Smooth muscle cell (in vitro differentiated cells): ENCODE measurements around the gene CCND2. TPM values are rescaled to one million over a fixed set of nuclear protein-coding genes. Genes with fewer than 3 reads are reported as not detected.

Experiments
- DNase-seq: peaks from one replicate; lab custom pipeline; 2025; ENCODE audit not compliant: unreplicated experiment; lab: John Stamatoyannopoulos, UW
- H2AFZ ChIP-seq: fragments of 200-600 bp; sonication (generic); 2 replicates; pipeline ENCODE4 v1.6.0; 2016; ENCODE audit warnings: antibody characterized with exemption, low read depth, mild to moderate bottlenecking
- H3F3A ChIP-seq: fragments of 200-600 bp; sonication (generic); 2 replicates; pipeline ENCODE4 v1.6.0; 2017; ENCODE audit warnings: antibody characterized with exemption, low read depth
- H3K27ac ChIP-seq: fragments of 200-600 bp; sonication (generic); 2 replicates; pipeline ENCODE4 v1.5.1; 2016; ENCODE audit warnings: low read depth, mild to moderate bottlenecking
- H3K27me3 ChIP-seq: fragments of 200-600 bp; sonication (generic); 2 replicates; pipeline ENCODE4 v1.6.1; 2016; ENCODE audit warnings: low read depth, mild to moderate bottlenecking
- H3K36me3 ChIP-seq: fragments of 200-600 bp; sonication (generic); 2 replicates; pipeline ENCODE4 v1.5.1; 2016; ENCODE audit warnings: low read depth
- H3K4me1 ChIP-seq: fragments of 200-600 bp; sonication (generic); 2 replicates; pipeline ENCODE4 v1.5.1; 2016; ENCODE audit warnings: low read depth
- H3K4me2 ChIP-seq: fragments of 200-600 bp; sonication (generic); 2 replicates; pipeline ENCODE4 v1.6.0; 2016; ENCODE audit warnings: mild to moderate bottlenecking
- H3K4me3 ChIP-seq: fragments of 200-600 bp; sonication (generic); 2 replicates; pipeline ENCODE4 v1.5.1; 2016; ENCODE audit warnings: mild to moderate bottlenecking
- H3K79me2 ChIP-seq: fragments of 200-600 bp; sonication (generic); 2 replicates; pipeline ENCODE4 v1.6.0; 2016; ENCODE audit warnings: low read depth, mild to moderate bottlenecking
- H3K9ac ChIP-seq: fragments of 200-600 bp; sonication (generic); 2 replicates; pipeline ENCODE4 v1.6.0; 2016; ENCODE audit warnings: low read depth
- H3K9me3 ChIP-seq: fragments of 200-600 bp; sonication (generic); replicated peaks from 2 replicates; pipeline ENCODE4 v1.5.1; 2016; ENCODE audit warnings: low read depth
- H4K20me1 ChIP-seq: fragments of 200-600 bp; sonication (generic); 2 replicates; pipeline ENCODE4 v1.6.0; 2016; ENCODE audit warnings: low read depth
- WGBS: methylation state at CpG from one replicate; pipeline ENCODE4 v1.1.7; 2016; ENCODE audit warnings: low lambda C conversion rate; 5-methylcytosine and 5-hydroxymethylcytosine counted together
- polyA plus RNA-seq: library from polyadenylated mRNA; unstranded; fragments of >200 nt; fragmentation: Nextera tagmentation; extraction: Ambion mirVana; gene quantifications from 2 replicates; pipeline ENCODE4 v1.2.1, GENCODE V29; 2016
- total RNA-seq: library from RNA; depleted of rRNA; stranded (reverse); fragments of >200 nt; gene quantifications from 2 replicates; pipeline ENCODE4 v1.2.3, GENCODE V29; 2014
- TF ChIP-seq, protein P1 (sequence below): fragments of 200-600 bp; sonication (generic); IDR thresholded peaks from 2 replicates; pipeline ENCODE4 v1.5.1; 2017; ENCODE audit warnings: borderline replicate concordance, mild to moderate bottlenecking, antibody characterized with exemption; ENCODE audit not compliant: insufficient read depth, poor library complexity, severe bottlenecking

The CCND2 gene
- total and polyA plus RNA-seq, 2 experiments from 2014 or later = 356 to 462 TPM

DNA sequence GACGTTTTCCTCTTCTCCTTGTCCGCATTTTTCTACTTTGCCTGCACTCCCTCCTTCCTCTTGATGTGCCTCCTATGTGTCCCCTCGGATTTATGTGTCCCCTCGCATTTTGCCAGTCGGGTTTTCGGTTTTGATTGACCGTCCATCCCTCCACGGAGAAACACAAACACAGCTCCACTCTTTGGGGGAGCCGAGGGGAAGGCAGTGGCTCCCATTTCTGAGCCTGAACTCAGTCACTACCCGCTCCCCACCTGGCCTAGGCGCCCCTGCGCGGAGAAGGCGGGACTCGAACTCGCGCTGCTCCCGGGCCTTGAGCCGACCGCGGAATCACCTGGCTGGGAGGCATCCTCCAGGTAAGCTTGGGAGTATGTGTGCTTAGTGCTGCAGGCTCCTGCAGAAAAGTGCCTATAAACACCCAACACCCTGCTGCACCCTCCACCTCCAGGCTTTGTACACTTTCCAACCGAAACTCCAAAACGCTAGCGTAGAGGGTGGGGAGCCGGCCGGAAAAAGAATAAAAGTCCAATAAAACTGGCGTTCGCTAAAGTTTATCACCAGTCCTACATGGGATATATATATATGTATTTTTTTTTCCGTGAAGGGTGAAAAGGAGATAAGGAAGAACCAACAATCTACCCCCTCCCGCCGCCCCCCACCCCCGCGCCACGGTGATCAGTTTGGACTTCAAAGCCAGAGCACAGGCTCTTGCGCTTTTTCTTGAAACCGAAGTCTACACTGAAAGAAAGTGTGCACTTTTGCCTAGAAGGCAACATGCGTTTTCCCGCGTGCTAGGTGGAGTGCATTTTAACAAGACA is 3.3 kb upstream of the CCND2 start:
- TF ChIP-seq, protein P1, sequence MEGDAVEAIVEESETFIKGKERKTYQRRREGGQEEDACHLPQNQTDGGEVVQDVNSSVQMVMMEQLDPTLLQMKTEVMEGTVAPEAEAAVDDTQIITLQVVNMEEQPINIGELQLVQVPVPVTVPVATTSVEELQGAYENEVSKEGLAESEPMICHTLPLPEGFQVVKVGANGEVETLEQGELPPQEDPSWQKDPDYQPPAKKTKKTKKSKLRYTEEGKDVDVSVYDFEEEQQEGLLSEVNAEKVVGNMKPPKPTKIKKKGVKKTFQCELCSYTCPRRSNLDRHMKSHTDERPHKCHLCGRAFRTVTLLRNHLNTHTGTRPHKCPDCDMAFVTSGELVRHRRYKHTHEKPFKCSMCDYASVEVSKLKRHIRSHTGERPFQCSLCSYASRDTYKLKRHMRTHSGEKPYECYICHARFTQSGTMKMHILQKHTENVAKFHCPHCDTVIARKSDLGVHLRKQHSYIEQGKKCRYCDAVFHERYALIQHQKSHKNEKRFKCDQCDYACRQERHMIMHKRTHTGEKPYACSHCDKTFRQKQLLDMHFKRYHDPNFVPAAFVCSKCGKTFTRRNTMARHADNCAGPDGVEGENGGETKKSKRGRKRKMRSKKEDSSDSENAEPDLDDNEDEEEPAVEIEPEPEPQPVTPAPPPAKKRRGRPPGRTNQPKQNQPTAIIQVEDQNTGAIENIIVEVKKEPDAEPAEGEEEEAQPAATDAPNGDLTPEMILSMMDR = no peak
- H3K27ac ChIP-seq = peak overlapping the region; percentile 98
- H4K20me1 ChIP-seq = peaks cover 15% of the 10 kb centered on the region
- DNase-seq = no peak
- peak overlapping the region; percentile 69 for H2AFZ ChIP-seq
- peak overlapping the region; percentile 84 for H3K4me3 ChIP-seq
- 2% methylated on average over 39 of the region's 39 CpGs for WGBS
- H3K36me3 ChIP-seq = no peaks in the 10 kb centered on the region
- H3K9me3 ChIP-seq = no peaks in the 10 kb centered on the region
- no peak overlapping the region for H3K9ac ChIP-seq
- peaks cover 16% of the 10 kb centered on the region for H3K79me2 ChIP-seq
- H3K27me3 ChIP-seq = peaks cover 13% of the 10 kb centered on the region
- H3K4me1 ChIP-seq = peaks cover 11% of the 10 kb centered on the region
- H3K4me2 ChIP-seq = peak overlapping the region; percentile 96
- H3F3A ChIP-seq = peaks cover 5% of the 10 kb centered on the region

DNA sequence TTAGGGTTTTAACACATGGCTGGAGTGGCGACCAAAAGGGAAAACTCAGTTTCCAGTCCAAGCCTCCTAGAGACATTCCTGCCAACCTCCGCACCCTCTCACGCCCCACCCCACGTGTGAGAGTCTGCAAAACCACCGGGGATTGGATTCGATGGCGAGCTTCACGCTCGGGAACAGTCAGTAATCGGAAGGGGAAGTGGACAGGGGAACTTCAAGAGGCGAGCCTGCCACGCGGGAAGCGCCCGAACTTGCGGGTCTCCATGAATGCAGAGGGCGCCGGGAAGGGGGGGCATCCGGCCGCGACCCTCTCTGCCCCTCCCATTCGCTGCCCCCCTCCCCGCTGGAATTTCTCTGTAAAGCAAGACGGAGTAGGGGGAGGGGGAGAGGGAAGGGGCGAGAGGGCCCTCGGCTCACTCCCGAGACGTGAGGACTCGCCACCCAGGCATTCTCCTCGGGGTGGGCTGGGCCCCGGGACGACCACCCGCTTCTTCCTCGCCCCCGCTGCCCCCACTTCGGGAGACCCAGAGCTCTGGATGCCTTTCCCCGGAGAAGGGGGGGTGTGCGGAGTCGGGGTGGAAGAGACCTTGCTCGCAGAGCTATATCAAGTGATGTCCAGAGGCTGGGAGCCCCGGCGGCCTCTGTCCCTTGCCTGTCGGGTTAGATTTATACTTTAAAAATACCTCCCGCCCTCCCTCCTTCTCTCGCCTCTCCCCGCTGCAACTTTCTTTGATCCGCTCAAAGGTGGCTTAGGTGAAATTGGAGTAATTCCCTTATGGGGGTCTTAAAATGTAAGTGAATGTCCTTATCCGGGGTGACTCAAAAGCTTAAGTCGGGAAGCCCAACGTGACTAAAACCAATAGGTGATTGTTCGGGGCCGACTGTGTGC is 2.5 kb upstream of the CCND2 start:
- peaks cover 13% of the 10 kb centered on the region for H3K27me3 ChIP-seq
- H3K4me3 ChIP-seq = peak overlapping the region; percentile 84

DNA sequence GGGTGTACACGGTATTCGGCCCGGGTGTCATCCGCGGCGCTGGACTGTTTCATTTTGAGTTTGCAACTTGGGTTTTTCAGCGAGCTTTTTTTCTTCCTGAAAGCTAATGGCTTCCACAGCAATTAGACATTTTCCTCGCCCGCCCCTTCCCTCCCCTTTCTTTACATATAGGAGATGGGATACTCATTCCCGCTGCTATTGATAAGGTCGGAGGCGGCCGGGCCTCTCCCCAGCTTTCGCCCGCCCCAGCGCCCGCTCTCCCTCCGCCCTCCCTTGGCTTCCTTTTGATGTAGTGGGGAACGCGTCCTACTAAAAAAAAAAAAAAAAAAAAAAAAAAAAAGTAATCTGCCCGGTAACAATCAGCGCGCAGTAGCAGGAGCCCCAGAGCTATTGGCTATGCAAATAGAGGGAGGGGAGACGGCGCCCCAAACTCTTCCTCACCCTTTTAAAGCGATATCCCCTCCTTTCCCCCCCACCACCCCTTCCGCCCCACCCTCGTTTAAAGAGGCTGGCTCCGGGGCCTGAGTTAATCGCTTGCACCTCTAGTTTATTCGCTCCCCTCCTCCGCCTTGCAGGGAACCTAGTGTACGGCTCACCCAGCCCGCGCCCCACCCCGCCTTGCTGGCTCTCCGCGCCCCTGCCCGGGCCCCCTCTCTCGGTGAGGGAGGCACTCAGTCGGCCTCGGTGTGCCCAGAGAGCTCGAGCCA is 1.7 kb upstream of the CCND2 start:
- Histone ChIP-seq H3K4me1 (peaks cover 19% of the 10 kb centered on the region), H3K4me3 (peak overlapping the region; percentile 84), H3F3A (peaks cover 5% of the 10 kb centered on the region), H3K79me2 (peaks cover 33% of the 10 kb centered on the region), H3K27ac (peak overlapping the region; percentile 98), H3K4me2 (peak overlapping the region; percentile 96), H2AFZ (peak overlapping the region; percentile 69), H4K20me1 (peaks cover 27% of the 10 kb centered on the region), H3K9ac (peak overlapping the region; percentile 70), H3K9me3 (no peaks in the 10 kb centered on the region), H3K27me3 (peaks cover 13% of the 10 kb centered on the region), H3K36me3 (no peaks in the 10 kb centered on the region)
- TF ChIP-seq, protein P1 = no peak
- DNase-seq = peak; percentile 64
- 1% methylated on average over 27 of the region's 43 CpGs for WGBS

More for the DNA sequence above, 2.5 kb upstream of the CCND2 start:
- Histone ChIP-seq H3F3A (peaks cover 5% of the 10 kb centered on the region), H3K9ac (peak overlapping the region; percentile 70), H4K20me1 (peaks cover 19% of the 10 kb centered on the region), H3K9me3 (no peaks in the 10 kb centered on the region), H3K27ac (peak overlapping the region; percentile 98), H3K79me2 (peaks cover 25% of the 10 kb centered on the region), H3K4me1 (peaks cover 14% of the 10 kb centered on the region), H3K36me3 (no peaks in the 10 kb centered on the region), H3K4me2 (peak overlapping the region; percentile 96), H2AFZ (peak overlapping the region; percentile 69)
- no peak for DNase-seq
- TF ChIP-seq, protein P1 = no peak
- 1% methylated on average over 33 of the region's 52 CpGs for WGBS
